ENCODE results near the gene LCN2. TPM values are rescaled to one million over a fixed set of nuclear protein-coding genes. Genes with fewer than 3 reads are reported as not detected.
A peak's percentile ranks its signal among the peaks of the same experiment; 100 is the strongest.
"Not testable (repeated sequence)": the region's sequence is repeated elsewhere in the genome, so short reads cannot be mapped to it uniquely, and the experiment has no call there.

Gene LCN2
- total RNA-seq, 1 donor from 2014 or later = not detected

GRCh38 chr9:128127990-128128835 is 21.0 kb upstream of the LCN2 start:
- peak; percentile 79 to 88 for DNase-seq (ENCODE audit: low read depth in 2 of 2)

DNA sequence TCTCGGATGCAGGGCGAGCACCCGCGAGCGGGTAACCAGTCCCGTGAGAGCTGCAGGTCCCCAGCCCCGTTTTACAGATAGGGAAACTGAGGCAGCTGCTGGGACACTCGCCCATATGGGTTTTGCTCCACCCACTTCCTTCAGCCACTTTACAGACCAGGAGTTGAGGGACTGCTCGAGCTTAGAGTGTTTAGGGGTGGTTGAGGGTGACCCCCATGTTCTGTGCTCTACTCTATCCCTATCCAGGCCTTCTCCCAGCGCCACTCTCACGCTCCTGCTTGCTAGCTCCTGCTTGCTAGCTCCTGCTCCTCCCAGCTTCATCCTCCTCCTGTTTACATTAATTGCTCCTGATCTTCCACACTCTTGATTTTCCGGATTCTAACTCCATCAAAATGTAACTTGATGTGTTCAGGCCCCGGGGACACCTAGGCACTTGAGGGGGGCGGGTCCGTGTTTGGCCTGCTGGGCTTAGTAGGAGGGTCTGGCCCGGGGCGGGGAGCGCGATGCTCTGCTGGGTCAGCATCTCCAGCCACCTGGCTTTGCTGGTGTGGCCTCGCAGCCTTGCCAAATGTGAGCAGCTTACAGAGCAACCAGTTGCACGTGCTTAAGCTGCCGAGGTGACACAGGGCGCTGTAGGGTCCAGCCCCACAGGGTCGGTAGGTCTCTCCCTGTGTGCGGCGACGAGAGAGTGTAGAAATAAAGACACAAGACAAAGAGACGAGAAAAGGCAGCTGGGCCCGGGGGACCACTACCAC is 20.2 kb upstream of the LCN2 start:
- DNase-seq (ENCODE audit: low read depth in 2 of 2) = no peak

DNA sequence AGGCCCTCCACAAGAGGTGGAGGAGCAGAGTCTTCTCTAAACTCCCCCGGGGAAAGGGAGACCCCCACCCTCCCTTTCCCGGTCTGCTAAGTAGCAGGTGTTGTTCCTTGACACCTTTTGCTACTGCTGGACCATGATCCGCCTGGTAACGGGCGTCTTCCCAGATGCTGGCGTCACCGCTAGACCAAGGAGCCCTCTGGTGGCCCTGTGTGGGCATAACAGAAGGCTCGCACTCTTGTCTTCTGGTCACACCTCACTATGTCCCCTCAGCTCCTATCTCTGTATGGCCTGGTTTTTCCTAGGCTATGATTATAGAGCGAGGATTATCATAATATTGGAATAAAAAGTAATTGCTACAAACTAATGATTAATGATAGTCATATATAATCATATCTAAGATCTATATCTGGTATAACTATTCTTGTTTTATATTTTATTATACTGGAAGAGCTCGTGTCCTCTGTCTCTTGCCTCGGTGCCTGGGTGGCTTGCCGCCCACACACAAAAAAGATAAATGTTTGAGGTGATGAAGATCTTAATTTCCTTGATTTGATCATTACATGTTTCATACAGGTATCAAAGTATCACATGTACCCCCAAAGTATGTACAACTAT is 19.2 kb upstream of the LCN2 start:
- DNase-seq (ENCODE audit: low read depth in 2 of 2) = not testable (repeated sequence)

- not testable (repeated sequence) for DNase-seq (ENCODE audit: low read depth in 2 of 2)
Observed at GRCh38 chr9:128130651-128131050, 18.6 kb upstream of the LCN2 start.

DNA sequence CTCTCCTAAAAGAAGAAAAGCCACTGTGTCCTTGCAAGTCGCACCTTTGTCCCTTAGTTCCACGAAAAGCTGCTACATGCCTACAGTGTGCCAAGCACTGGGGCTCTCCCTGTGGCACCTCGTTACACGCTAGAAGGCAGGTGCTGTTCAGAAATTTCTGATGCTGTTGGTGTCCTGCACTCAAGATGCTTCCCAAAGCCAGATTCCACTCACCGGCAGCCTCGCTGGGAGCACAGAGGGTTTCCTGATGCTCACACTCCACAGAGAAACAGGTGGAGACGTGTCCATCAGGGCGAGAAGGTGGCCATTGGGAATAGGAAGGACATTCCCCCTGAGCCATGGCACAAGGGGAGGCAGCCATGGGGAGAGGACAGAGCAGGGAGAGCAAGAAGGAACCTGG is 17.9 kb upstream of the LCN2 start:
- not testable (repeated sequence) for DNase-seq (ENCODE audit: low read depth in 2 of 2)

GRCh38 chr9:128132139-128132538 is 17.1 kb upstream of the LCN2 start:
- not testable (repeated sequence) for DNase-seq (ENCODE audit: low read depth in 2 of 2)

GRCh38 chr9:128135561-128135960 is 13.7 kb upstream of the LCN2 start:
- DNase-seq (ENCODE audit: low read depth in 2 of 2) = not testable (repeated sequence)

- DNase-seq (ENCODE audit: low read depth in 2 of 2) = no peak
Observed at GRCh38 chr9:128136816-128137793, 12.1 kb upstream of the LCN2 start.

- DNase-seq (ENCODE audit: low read depth in 2 of 2) = no peak
Observed at GRCh38 chr9:128138001-128138400, 11.3 kb upstream of the LCN2 start.

GRCh38 chr9:128139621-128140020 is 9.6 kb upstream of the LCN2 start:
- DNase-seq (ENCODE audit: low read depth in 2 of 2) = no peak

- DNase-seq (ENCODE audit: low read depth in 2 of 2) = no peak
Observed at GRCh38 chr9:128141604-128142003, 7.6 kb upstream of the LCN2 start.

DNA sequence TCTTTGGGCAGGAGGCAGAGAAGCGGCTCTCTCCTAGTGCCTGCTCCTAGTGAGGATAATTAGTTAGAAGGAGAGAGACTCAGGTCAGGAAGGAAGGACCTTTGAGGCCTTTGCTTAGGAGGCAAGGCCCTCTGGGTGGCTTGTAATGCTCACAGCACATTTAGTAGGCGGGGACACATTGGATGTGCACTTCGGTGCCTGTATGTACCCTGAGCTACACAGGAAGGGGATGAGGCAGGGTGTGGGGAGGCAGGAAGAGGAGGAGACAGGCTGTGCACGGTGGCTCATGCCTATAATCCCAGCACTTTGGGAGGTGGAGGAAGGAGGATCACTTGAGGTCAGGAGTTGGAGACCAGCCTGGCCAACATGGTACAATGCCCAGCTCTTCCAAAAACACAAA is 7.2 kb upstream of the LCN2 start:
- no peak for DNase-seq (ENCODE audit: low read depth in 2 of 2)

GRCh38 chr9:128142596-128142995 is 6.7 kb upstream of the LCN2 start:
- DNase-seq (ENCODE audit: low read depth in 2 of 2) = no peak

DNA sequence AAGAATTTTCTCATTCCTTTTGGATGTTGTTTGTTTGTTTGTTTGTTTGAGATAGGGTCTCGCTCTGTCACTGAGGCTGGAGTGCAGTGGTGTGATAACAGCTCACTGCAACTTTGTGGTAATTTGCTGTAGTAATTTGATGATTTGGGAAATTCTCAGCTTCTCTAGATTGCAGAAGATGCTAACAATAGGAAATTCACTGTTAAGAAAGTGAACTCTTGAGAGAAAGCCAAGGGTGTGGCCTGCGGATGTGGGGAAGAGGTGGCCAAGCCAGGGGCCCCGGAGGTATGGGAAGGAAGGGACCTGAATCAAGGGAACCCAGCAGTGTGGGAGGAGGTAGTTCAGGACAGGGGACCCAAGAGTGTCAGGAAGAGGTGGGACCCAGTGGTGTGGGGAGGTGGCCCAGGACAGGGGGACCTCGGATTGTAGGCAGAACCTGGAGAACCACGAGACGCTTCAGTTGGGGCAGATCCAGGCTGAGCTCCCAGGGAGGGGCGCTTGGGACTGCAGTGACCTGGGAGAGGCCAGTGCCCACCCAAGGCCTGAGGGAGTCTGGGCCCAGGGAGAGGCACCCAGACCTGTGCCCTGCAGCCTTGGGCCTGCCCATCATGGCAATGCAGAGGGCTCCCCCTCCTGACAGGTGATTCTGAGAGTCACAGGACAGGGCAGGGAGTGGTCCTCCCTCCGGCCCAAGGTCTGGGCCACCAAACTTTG is 5.6 kb upstream of the LCN2 start:
- no peak for DNase-seq (ENCODE audit: low read depth in 2 of 2)

DNA sequence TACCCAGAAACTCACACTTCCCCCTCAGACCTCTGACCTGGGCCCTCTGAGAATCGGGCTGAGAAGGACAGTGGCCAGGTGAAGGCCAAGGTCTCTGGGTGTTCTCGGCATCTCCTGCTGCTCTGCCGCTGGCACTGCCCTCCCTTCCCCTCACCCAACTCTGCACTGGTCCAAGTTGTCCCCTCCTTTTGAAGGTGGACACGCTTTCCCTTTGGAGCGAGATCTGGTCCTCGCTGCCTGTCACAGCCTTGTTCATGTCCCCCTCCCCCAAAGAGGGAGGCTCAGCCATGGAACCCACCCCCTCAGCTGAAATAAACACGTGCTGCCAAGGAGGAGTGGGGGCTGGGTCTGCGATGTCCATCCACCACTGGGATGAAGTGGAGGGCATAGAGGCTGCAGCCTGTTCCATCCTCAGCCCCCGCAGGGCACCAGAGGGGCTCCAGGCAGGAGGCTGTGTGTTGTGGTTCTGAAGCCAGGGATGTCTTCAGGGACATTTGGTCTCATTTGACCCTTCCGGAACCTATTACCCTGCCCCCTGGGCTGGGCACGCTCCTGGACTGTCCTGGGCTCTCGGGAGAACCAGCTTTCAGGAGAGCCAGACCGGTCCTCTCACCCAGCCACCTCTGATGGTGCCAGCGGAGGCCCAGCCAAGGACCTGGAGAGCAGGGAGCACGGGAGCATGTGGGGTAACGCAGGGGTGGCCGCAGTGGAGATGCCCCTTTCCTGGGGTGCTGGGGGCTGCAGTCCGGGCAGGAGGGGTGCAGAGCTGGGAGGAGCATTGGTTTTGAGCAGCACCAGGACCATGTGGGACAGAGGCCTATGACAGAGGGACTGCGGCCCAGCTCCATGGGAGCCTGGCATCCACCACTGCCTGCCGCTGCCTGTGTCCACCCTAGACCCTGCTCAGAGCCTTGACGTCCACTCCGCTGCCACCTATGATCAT is 4.7 kb upstream of the LCN2 start:
- no peak for DNase-seq (ENCODE audit: low read depth in 2 of 2)

- no peak for DNase-seq (ENCODE audit: low read depth in 2 of 2)
Observed at GRCh38 chr9:128145536-128145935, 3.7 kb upstream of the LCN2 start.

DNA sequence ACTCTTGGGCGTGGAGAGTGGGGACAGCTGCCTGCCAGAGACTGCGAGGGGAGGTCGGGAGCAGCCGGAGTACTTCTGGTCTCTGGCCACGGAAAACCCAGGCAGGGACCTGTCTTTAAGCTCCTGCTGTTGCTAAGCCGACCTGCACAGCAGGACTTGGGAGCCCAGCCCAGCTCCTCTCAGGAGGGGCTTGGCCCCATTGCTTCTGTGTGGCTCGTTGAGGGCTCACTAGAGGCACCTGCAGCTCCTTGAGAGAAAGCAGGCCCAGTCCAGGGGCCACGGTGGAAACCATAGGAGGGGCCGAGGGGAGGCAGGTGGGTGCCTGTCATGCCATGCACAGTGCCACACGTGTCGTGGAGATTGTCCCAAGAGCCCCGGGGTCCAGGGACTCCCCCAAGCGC is 3.3 kb upstream of the LCN2 start:
- DNase-seq (ENCODE audit: low read depth in 2 of 2) = no peak

DNA sequence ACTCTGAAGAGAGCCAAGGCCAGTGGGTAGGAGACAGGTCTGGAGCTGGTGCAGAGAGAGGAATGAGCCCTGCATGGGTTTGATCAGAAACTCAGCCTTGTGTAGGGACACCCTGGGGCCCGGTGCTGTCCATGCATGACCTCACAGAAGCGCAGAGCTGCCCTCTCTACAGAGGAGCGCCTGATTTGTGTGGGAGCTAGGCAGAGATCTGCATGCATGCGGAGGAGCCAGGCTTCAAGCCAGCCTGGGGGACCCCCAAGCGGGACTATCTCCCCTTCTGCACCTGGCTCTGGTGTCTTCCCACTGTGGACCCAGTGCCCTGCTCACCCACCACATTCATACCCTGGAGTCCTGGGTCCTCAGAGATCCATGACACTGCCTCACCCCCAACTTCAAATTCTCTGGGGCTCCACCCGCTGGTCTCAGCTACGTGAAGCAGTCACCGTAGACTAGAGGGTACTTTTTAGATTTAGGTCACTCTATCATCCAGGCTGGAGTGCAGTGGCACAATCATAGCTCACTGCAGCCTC is 2.6 kb upstream of the LCN2 start:
- no peak for DNase-seq (ENCODE audit: low read depth in 2 of 2)

- no peak for DNase-seq (ENCODE audit: low read depth in 2 of 2)
Observed at GRCh38 chr9:128148509-128149000, 698 bp upstream of the LCN2 start.

Measured in dermis microvascular lymphatic vessel endothelial cell (primary cell).